Measurements from ENCODE around the gene ING1. TPM values are rescaled to one million over a fixed set of nuclear protein-coding genes. Genes with fewer than 3 reads are reported as not detected.
A peak's percentile ranks its signal among the peaks of the same experiment; 100 is the strongest.

ING1 gene
- total RNA-seq, 1 experiment from 2014 or later = 22.0 TPM

- Histone ChIP-seq H3K27ac (ENCODE audit: low read depth, low read length, poor library complexity, severe bottlenecking) (no peak overlapping the region), H3K36me3 (ENCODE audit: insufficient read depth, low read length, poor library complexity, severe bottlenecking) (no peaks in the 10 kb centered on the region), H3K4me3 (ENCODE audit: low read depth, low read length, poor library complexity, severe bottlenecking) (no peak overlapping the region), H3K4me1 (ENCODE audit: insufficient read depth, low read length, poor library complexity, severe bottlenecking) (no peaks in the 10 kb centered on the region), H3K9me3 (ENCODE audit: low read depth, low read length, poor library complexity, severe bottlenecking) (no peaks in the 10 kb centered on the region), H3K27me3 (replicated peaks; ENCODE audit: insufficient read depth, low read depth, low read length, poor library complexity) (no peaks in the 10 kb centered on the region)
- ChIA-PET POLR2A (ENCODE audit: low non-redundant PET) (no interaction called here), CTCF (no interaction called here)
- TF ChIP-seq CTCF (conservative IDR thresholded peaks at IDR 0.05; ENCODE audit: low read depth, low read length) (no peak), EZH2 (IDR thresholded peaks at IDR 0.05; ENCODE audit: borderline replicate concordance, low read depth, low read length, poor library complexity, severe bottlenecking) (no peak)
- DNase-seq (ENCODE audit: low spot score) = no peak
- intact Hi-C loops (cut with micrococcal nuclease; ENCODE audit: unreplicated experiment) = no loop called here
- BruUV-seq (replicated peaks) = no TSS peak
Observed at GRCh38 chr13:110758195-110758805, 44.8 kb downstream of the ING1 start.

GRCh38 chr13:110759710-110760109 lies 46.2 kb downstream of the ING1 start:
- Histone ChIP-seq H3K27ac (ENCODE audit: low read depth, low read length, poor library complexity, severe bottlenecking) (no peak overlapping the region), H3K4me1 (ENCODE audit: insufficient read depth, low read length, poor library complexity, severe bottlenecking) (no peaks in the 10 kb centered on the region), H3K4me3 (ENCODE audit: low read depth, low read length, poor library complexity, severe bottlenecking) (no peak overlapping the region), H3K36me3 (ENCODE audit: insufficient read depth, low read length, poor library complexity, severe bottlenecking) (no peaks in the 10 kb centered on the region), H3K27me3 (replicated peaks; ENCODE audit: insufficient read depth, low read depth, low read length, poor library complexity) (no peaks in the 10 kb centered on the region), H3K9me3 (ENCODE audit: low read depth, low read length, poor library complexity, severe bottlenecking) (no peaks in the 10 kb centered on the region)
- POLR2A ChIA-PET (ENCODE audit: low non-redundant PET) = no interaction called here
- no TSS peak for BruUV-seq (replicated peaks)
- DNase-seq (ENCODE audit: low spot score) = peak; percentile 22
- CTCF ChIA-PET = no interaction called here
- intact Hi-C loops (cut with micrococcal nuclease; ENCODE audit: unreplicated experiment) = no loop called here
- TF ChIP-seq EZH2 (IDR thresholded peaks at IDR 0.05; ENCODE audit: borderline replicate concordance, low read depth, low read length, poor library complexity, severe bottlenecking) (no peak), CTCF (conservative IDR thresholded peaks at IDR 0.05; ENCODE audit: low read depth, low read length) (no peak)

- Histone ChIP-seq H3K27ac (ENCODE audit: low read depth, low read length, poor library complexity, severe bottlenecking) (no peak overlapping the region), H3K36me3 (ENCODE audit: insufficient read depth, low read length, poor library complexity, severe bottlenecking) (no peaks in the 10 kb centered on the region), H3K4me1 (ENCODE audit: insufficient read depth, low read length, poor library complexity, severe bottlenecking) (no peaks in the 10 kb centered on the region), H3K27me3 (replicated peaks; ENCODE audit: insufficient read depth, low read depth, low read length, poor library complexity) (no peaks in the 10 kb centered on the region), H3K4me3 (ENCODE audit: low read depth, low read length, poor library complexity, severe bottlenecking) (no peak overlapping the region), H3K9me3 (ENCODE audit: low read depth, low read length, poor library complexity, severe bottlenecking) (no peaks in the 10 kb centered on the region)
- no peak for DNase-seq (ENCODE audit: low spot score)
- ChIA-PET POLR2A (ENCODE audit: low non-redundant PET) (no interaction called here), CTCF (no interaction called here)
- no TSS peak for BruUV-seq (replicated peaks)
- intact Hi-C loops (cut with micrococcal nuclease; ENCODE audit: unreplicated experiment) = no loop called here
- TF ChIP-seq CTCF (conservative IDR thresholded peaks at IDR 0.05; ENCODE audit: low read depth, low read length) = no peak
- TF ChIP-seq EZH2 (IDR thresholded peaks at IDR 0.05; ENCODE audit: borderline replicate concordance, low read depth, low read length, poor library complexity, severe bottlenecking) = no peak
Observed at GRCh38 chr13:110760611-110761010, 47.1 kb downstream of the ING1 start.
